KMS-11 (cell line): Measurements from ENCODE around the gene CDCA7L.
A peak's percentile ranks its signal among the peaks of the same experiment; 100 is the strongest.

Experiments used
- H2AFZ ChIP-seq: fragments of 200-600 bp; sonication (generic); 2 replicates; pipeline ENCODE4 v1.6.1; 2016; ENCODE audit warnings: antibody characterized with exemption, mixed run types, low read depth
- H3K27ac ChIP-seq: fragments of 200-600 bp; sonication (generic); 2 replicates; pipeline ENCODE4 v1.6.1; 2016; ENCODE audit warnings: mild to moderate bottlenecking, mixed run types
- H3K27me3 ChIP-seq: fragments of 200-600 bp; sonication (generic); 2 replicates; pipeline ENCODE4 v1.6.1; 2017; ENCODE audit warnings: mild to moderate bottlenecking, low read depth, mixed run types, moderate library complexity; ENCODE audit not compliant: insufficient read depth
- H3K36me3 ChIP-seq: fragments of 200-600 bp; sonication (generic); 2 replicates; pipeline ENCODE4 v1.6.1; 2017; ENCODE audit warnings: mild to moderate bottlenecking, mixed run types; ENCODE audit not compliant: insufficient read depth
- H3K4me1 ChIP-seq: fragments of 200-600 bp; sonication (generic); 2 replicates; pipeline ENCODE4 v1.6.1; 2016; ENCODE audit warnings: mild to moderate bottlenecking, low read depth, mixed run types; ENCODE audit not compliant: poor library complexity, severe bottlenecking
- H3K4me2 ChIP-seq: fragments of 200-600 bp; sonication (generic); 2 replicates; pipeline ENCODE4 v1.7.0; 2016; ENCODE audit warnings: mild to moderate bottlenecking, mixed run types
- H3K4me3 ChIP-seq: fragments of 200-600 bp; sonication (generic); IDR thresholded peaks from 2 replicates; pipeline ENCODE4 v1.6.1; 2017; ENCODE audit warnings: low read depth, low read length, mixed read lengths; ENCODE audit not compliant: insufficient read depth
- H3K79me2 ChIP-seq: fragments of 200-600 bp; sonication (generic); 2 replicates; pipeline ENCODE4 v1.6.1; 2016; ENCODE audit warnings: low read depth, mixed run types; ENCODE audit not compliant: insufficient read depth
- H3K9ac ChIP-seq: fragments of 200-600 bp; sonication (generic); 2 replicates; pipeline ENCODE4 v1.6.1; 2016; ENCODE audit warnings: mild to moderate bottlenecking, mixed run types
- H4K20me1 ChIP-seq: fragments of 200-600 bp; sonication (generic); 2 replicates; pipeline ENCODE4 v1.6.1; 2016; ENCODE audit warnings: mild to moderate bottlenecking, mixed run types; ENCODE audit not compliant: insufficient read depth
- TF ChIP-seq, protein P1 (sequence below): fragments of 200-600 bp; sonication (generic); conservative IDR thresholded peaks from 2 replicates; pipeline ENCODE4 v1.6.1; 2017; ENCODE audit warnings: low read depth, mild to moderate bottlenecking, antibody characterized with exemption, low read length, moderate library complexity, mixed read lengths

Gene CDCA7L

GRCh38 chr7:21944616-21945453 lies 864 bp downstream of the CDCA7L start:
- TF ChIP-seq, protein P1, sequence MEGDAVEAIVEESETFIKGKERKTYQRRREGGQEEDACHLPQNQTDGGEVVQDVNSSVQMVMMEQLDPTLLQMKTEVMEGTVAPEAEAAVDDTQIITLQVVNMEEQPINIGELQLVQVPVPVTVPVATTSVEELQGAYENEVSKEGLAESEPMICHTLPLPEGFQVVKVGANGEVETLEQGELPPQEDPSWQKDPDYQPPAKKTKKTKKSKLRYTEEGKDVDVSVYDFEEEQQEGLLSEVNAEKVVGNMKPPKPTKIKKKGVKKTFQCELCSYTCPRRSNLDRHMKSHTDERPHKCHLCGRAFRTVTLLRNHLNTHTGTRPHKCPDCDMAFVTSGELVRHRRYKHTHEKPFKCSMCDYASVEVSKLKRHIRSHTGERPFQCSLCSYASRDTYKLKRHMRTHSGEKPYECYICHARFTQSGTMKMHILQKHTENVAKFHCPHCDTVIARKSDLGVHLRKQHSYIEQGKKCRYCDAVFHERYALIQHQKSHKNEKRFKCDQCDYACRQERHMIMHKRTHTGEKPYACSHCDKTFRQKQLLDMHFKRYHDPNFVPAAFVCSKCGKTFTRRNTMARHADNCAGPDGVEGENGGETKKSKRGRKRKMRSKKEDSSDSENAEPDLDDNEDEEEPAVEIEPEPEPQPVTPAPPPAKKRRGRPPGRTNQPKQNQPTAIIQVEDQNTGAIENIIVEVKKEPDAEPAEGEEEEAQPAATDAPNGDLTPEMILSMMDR = no peak
- Histone ChIP-seq H4K20me1 (0 out of 2 replicates have a peak, but pooled peaks cover 2% of the 10 kb centered on the region), H3K36me3 (no peaks in the 10 kb centered on the region), H3K79me2 (peaks cover 37% of the 10 kb centered on the region; the same call in 1 of the 2 replicates), H3K27ac (peak overlapping the region; percentile 90), H3K4me2 (peak overlapping the region; percentile 55), H3K9ac (peak overlapping the region; percentile 92), H2AFZ (peak overlapping the region; percentile 91), H3K4me1 (peaks cover 41% of the 10 kb centered on the region), H3K4me3 (no peak overlapping the region), H3K27me3 (no peaks in the 10 kb centered on the region)

- H4K20me1 ChIP-seq = 0 out of 2 replicates have a peak, but pooled peaks cover 2% of the 10 kb centered on the region
- no peaks in the 10 kb centered on the region; the same call in 1 of the 2 replicates for H3K36me3 ChIP-seq
- no peak overlapping the region for H3K27ac ChIP-seq
- H3K4me2 ChIP-seq = peak overlapping the region; percentile 55; the same call in 1 of the 2 replicates
- no peaks in the 10 kb centered on the region for H3K27me3 ChIP-seq
- TF ChIP-seq, protein P1 = no peak
- peaks cover 52% of the 10 kb centered on the region for H3K4me1 ChIP-seq
- peaks cover 42% of the 10 kb centered on the region; the same call in 1 of the 2 replicates for H3K79me2 ChIP-seq
- no peak overlapping the region for H3K9ac ChIP-seq
- no peak overlapping the region for H2AFZ ChIP-seq
- no peak overlapping the region for H3K4me3 ChIP-seq
Observed at GRCh38 chr7:21943436-21943835, 2.3 kb downstream of the CDCA7L start.

GRCh38 chr7:21942955-21943354 lies 2.7 kb downstream of the CDCA7L start:
- Histone ChIP-seq H3K79me2 (peaks cover 46% of the 10 kb centered on the region; the same call in 1 of the 2 replicates), H3K4me3 (no peak overlapping the region), H3K36me3 (no peaks in the 10 kb centered on the region; the same call in 1 of the 2 replicates), H3K4me1 (peaks cover 52% of the 10 kb centered on the region), H3K9ac (no peak overlapping the region), H3K27me3 (no peaks in the 10 kb centered on the region), H3K27ac (no peak overlapping the region), H4K20me1 (0 out of 2 replicates have a peak, but pooled peaks cover 2% of the 10 kb centered on the region), H3K4me2 (no peak overlapping the region), H2AFZ (no peak overlapping the region)
- TF ChIP-seq, protein P1 = no peak

DNA sequence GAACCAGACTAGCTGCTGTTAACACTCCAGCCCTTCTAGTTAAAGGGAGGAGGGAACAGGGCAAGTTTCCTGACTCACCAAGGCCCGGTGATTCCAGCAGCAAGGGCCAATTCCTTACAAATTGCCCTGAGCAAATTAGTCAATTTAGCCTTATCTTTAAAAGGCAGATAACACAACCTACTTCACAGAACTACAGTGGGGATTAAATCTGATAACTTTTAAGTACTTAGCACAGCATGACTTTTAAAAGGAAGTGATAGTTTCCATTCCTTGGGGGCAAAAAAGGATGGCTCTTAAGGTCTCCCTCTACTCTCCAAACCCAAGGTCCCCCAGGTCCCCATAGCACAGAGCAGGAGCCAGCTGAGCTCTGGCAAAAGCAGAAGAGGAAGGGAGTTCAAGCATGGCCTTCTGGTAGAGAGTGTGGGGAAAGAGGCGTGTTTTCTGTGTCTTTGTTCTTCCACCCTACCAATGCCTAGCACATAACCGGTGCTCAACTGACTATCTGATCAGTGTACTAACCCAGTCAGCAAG lies 4.0 kb downstream of the CDCA7L start:
- H3K79me2 ChIP-seq = peaks cover 56% of the 10 kb centered on the region; the same call in 1 of the 2 replicates
- no peak overlapping the region for H3K27ac ChIP-seq
- H3K4me2 ChIP-seq = no peak overlapping the region
- no peak overlapping the region for H2AFZ ChIP-seq
- H3K4me1 ChIP-seq = peaks cover 43% of the 10 kb centered on the region
- H3K36me3 ChIP-seq = no peaks in the 10 kb centered on the region; the same call in 1 of the 2 replicates
- no peak overlapping the region for H3K9ac ChIP-seq
- TF ChIP-seq, protein P1 = no peak
- H3K4me3 ChIP-seq = no peak overlapping the region
- 0 out of 2 replicates have a peak, but pooled peaks cover 2% of the 10 kb centered on the region for H4K20me1 ChIP-seq
- no peaks in the 10 kb centered on the region for H3K27me3 ChIP-seq
